Measurements from ENCODE around the gene CHKA.

GRCh38 chr11:68067991-68068390, 53.2 kb downstream of the CHKA start:
- TF ChIP-seq CTCF (IDR thresholded peaks at IDR 0.05): no peak
- no peak for TF ChIP-seq POLR2AphosphoS5 (IDR thresholded peaks at IDR 0.05; ENCODE audit: insufficient read depth in 1 of 2, low read depth in 1 of 2)
- no peak for TF ChIP-seq POLR2A (IDR thresholded peaks at IDR 0.05)

Data from vagina (tissue), 2 donors.